Spinal cord (tissue), 10 donors: Measurements from ENCODE around the gene EMP1. TPM values are rescaled to one million over a fixed set of nuclear protein-coding genes. Genes with fewer than 3 reads are reported as not detected.

Experiments
- DNase-seq, 6 donors: peaks; one replicate each; pipeline versions ENCODE4 v3.0.0 to v3.0.0-alpha.2; 2013 to 2015; ENCODE audit warnings: low spot score in 6 of 6, low read depth in 4 of 6
- H3K27ac ChIP-seq: one replicate; pipeline ENCODE4 v1.5.1; 2013; ENCODE audit warnings: low read depth, low read length, control low read depth
- H3K27me3 ChIP-seq: one replicate; pipeline ENCODE4 v1.6.1; 2013; ENCODE audit warnings: low read length; ENCODE audit not compliant: control insufficient read depth, insufficient read depth
- H3K36me3 ChIP-seq: one replicate; pipeline ENCODE4 v1.6.1; 2013; ENCODE audit warnings: low read length; ENCODE audit not compliant: control insufficient read depth, insufficient read depth
- H3K4me1 ChIP-seq: one replicate; pipeline ENCODE4 v1.6.1; 2013; ENCODE audit warnings: low read length; ENCODE audit not compliant: control insufficient read depth, insufficient read depth
- H3K4me3 ChIP-seq: one replicate; pipeline ENCODE4 v1.5.1; 2013; ENCODE audit warnings: low read depth, low read length, control low read depth
- H3K9me3 ChIP-seq: one replicate; pipeline ENCODE4 v1.6.1; 2013; ENCODE audit warnings: low read length; ENCODE audit not compliant: control insufficient read depth, insufficient read depth
- WGBS: methylation state at CpG from one replicate; pipeline ENCODE4 v1.1.5; 2013; ENCODE audit warnings: missing lambda C conversion rate; ENCODE audit not compliant: insufficient coverage; 5-methylcytosine and 5-hydroxymethylcytosine counted together
- polyA plus RNA-seq, 2 donors: library from polyadenylated mRNA; unstranded; fragments of 120-200 nt; gene quantifications; one replicate each; pipeline ENCODE4 v1.2.1, GENCODE V29; 2013; ENCODE audit not compliant: insufficient read length in 2 of 2
- total RNA-seq, 2 donors: library from RNA; depleted of rRNA in 1 of 2; stranded (reverse); fragments of 120-200 nt in 1 of 2; fragments of >200 nt in 1 of 2; gene quantifications; one replicate each; pipeline versions ENCODE4 v1.2.3 to v1.2.4, GENCODE V29; 2013 to 2014
- donor health status: healthy.

Gene EMP1
- total and polyA plus RNA-seq, 4 donors = 57.7 to 91.6 (median 68.4) TPM

- Histone ChIP-seq H3K9me3 (no peaks in the 10 kb centered on the region), H3K4me1 (no peaks in the 10 kb centered on the region), H3K27ac (no peak overlapping the region), H3K27me3 (no peaks in the 10 kb centered on the region), H3K4me3 (no peak overlapping the region), H3K36me3 (no peaks in the 10 kb centered on the region)
- WGBS = no CpG with 5 or more reads among the region's 2 CpGs
- DNase-seq = no peak
Observed at GRCh38 chr12:13156277-13156676, 40.2 kb upstream of the EMP1 start.

GRCh38 chr12:13161172-13161571, 35.4 kb upstream of the EMP1 start:
- no peak for DNase-seq
- Histone ChIP-seq H3K4me3 (no peak overlapping the region), H3K27ac (no peak overlapping the region), H3K27me3 (no peaks in the 10 kb centered on the region), H3K9me3 (no peaks in the 10 kb centered on the region), H3K4me1 (no peaks in the 10 kb centered on the region), H3K36me3 (no peaks in the 10 kb centered on the region)
- no CpG with 5 or more reads among the region's 3 CpGs for WGBS

GRCh38 chr12:13162904-13163303, 33.6 kb upstream of the EMP1 start:
- no peaks in the 10 kb centered on the region for H3K27me3 ChIP-seq
- no peaks in the 10 kb centered on the region for H3K4me1 ChIP-seq
- H3K9me3 ChIP-seq = no peaks in the 10 kb centered on the region
- 100% methylated on average over 3 of the region's 4 CpGs for WGBS
- H3K36me3 ChIP-seq = no peaks in the 10 kb centered on the region
- no peak for DNase-seq
- no peak overlapping the region for H3K4me3 ChIP-seq
- H3K27ac ChIP-seq = no peak overlapping the region

GRCh38 chr12:13163868-13164635, 32.5 kb upstream of the EMP1 start:
- DNase-seq = no peak
- Histone ChIP-seq H3K27ac (no peak overlapping the region), H3K27me3 (no peaks in the 10 kb centered on the region), H3K4me3 (no peak overlapping the region), H3K4me1 (no peaks in the 10 kb centered on the region), H3K9me3 (no peaks in the 10 kb centered on the region), H3K36me3 (no peaks in the 10 kb centered on the region)
- WGBS = 81% methylated on average over 3 of the region's 8 CpGs

- WGBS = 91% methylated on average over 5 of the region's 5 CpGs
Observed at GRCh38 chr12:13164921-13165616, 31.5 kb upstream of the EMP1 start.

GRCh38 chr12:13165617-13166041, 30.9 kb upstream of the EMP1 start:
- Histone ChIP-seq H3K36me3 (no peaks in the 10 kb centered on the region), H3K27me3 (no peaks in the 10 kb centered on the region), H3K27ac (no peak overlapping the region), H3K4me3 (no peak overlapping the region), H3K4me1 (no peaks in the 10 kb centered on the region), H3K9me3 (no peaks in the 10 kb centered on the region)
- WGBS = 52% methylated on average over 2 of the region's 3 CpGs
- no peak for DNase-seq

More at GRCh38 chr12:13164921-13165616, 31.5 kb upstream of the EMP1 start:
- Histone ChIP-seq H3K4me1 (no peaks in the 10 kb centered on the region), H3K27ac (no peak overlapping the region), H3K27me3 (no peaks in the 10 kb centered on the region), H3K4me3 (no peak overlapping the region), H3K9me3 (no peaks in the 10 kb centered on the region), H3K36me3 (no peaks in the 10 kb centered on the region)
- DNase-seq = no peak

GRCh38 chr12:13167226-13167625, 29.3 kb upstream of the EMP1 start:
- H3K9me3 ChIP-seq = no peaks in the 10 kb centered on the region
- 94% methylated on average over 2 of the region's 3 CpGs for WGBS
- no peak overlapping the region for H3K4me3 ChIP-seq
- no peaks in the 10 kb centered on the region for H3K36me3 ChIP-seq
- H3K4me1 ChIP-seq = peaks cover 10% of the 10 kb centered on the region
- H3K27ac ChIP-seq = no peak overlapping the region
- no peaks in the 10 kb centered on the region for H3K27me3 ChIP-seq
- DNase-seq = no peak

- WGBS = 96% methylated on average over 3 of the region's 4 CpGs
- no peak for DNase-seq
- H3K9me3 ChIP-seq = no peaks in the 10 kb centered on the region
- H3K27me3 ChIP-seq = no peaks in the 10 kb centered on the region
- H3K4me3 ChIP-seq = no peak overlapping the region
- H3K4me1 ChIP-seq = peaks cover 13% of the 10 kb centered on the region
- no peak overlapping the region for H3K27ac ChIP-seq
- no peaks in the 10 kb centered on the region for H3K36me3 ChIP-seq
Observed at GRCh38 chr12:13167906-13168305, 28.6 kb upstream of the EMP1 start.

GRCh38 chr12:13169272-13169671, 27.3 kb upstream of the EMP1 start:
- no CpG with 5 or more reads among the region's 1 CpG for WGBS
- H3K27ac ChIP-seq = no peak overlapping the region
- no peak overlapping the region for H3K4me3 ChIP-seq
- H3K27me3 ChIP-seq = no peaks in the 10 kb centered on the region
- DNase-seq = no peak
- H3K36me3 ChIP-seq = no peaks in the 10 kb centered on the region
- H3K4me1 ChIP-seq = peaks cover 16% of the 10 kb centered on the region
- no peaks in the 10 kb centered on the region for H3K9me3 ChIP-seq
